ENCODE results near the gene REXO4.
"Not testable (repeated sequence)": the region's sequence is repeated elsewhere in the genome, so short reads cannot be mapped to it uniquely, and the experiment has no call there.

REXO4 gene

GRCh38 chr9:133385452-133385851, 32.4 kb downstream of the REXO4 start:
- DNase-seq: no peak

GRCh38 chr9:133384736-133385321, 33.0 kb downstream of the REXO4 start:
- no peak for DNase-seq

- no peak for DNase-seq
These were observed 34.4 kb downstream of the REXO4 start for GRCh38 chr9:133383438-133383837.

- no peak for DNase-seq
These were observed 35.2 kb downstream of the REXO4 start for GRCh38 chr9:133382507-133383141.

- no peak for DNase-seq
These were observed 37.1 kb downstream of the REXO4 start for GRCh38 chr9:133380734-133381133.

GRCh38 chr9:133379153-133380086, 38.4 kb downstream of the REXO4 start:
- no peak for DNase-seq

- no peak for DNase-seq
These were observed 39.3 kb downstream of the REXO4 start for GRCh38 chr9:133378408-133378962.

GRCh38 chr9:133377721-133378216, 40.0 kb downstream of the REXO4 start:
- DNase-seq: no peak

GRCh38 chr9:133377280-133377679, 40.5 kb downstream of the REXO4 start:
- not testable (repeated sequence) for DNase-seq

- peak; percentile 90 for DNase-seq
These were observed 41.8 kb downstream of the REXO4 start, which contains the start of the genes STKLD1 and SURF4 for GRCh38 chr9:133375724-133376654. Gene STKLD1 (plus strand): TSS chr9:133376366. CDS start chr9:133376474, 108 bp downstream. Gene SURF4 (minus strand): TSS chr9:133376060. CDS start chr9:133375969, 91 bp downstream.

GRCh38 chr9:133375116-133375723, 42.6 kb downstream of the REXO4 start:
- no peak for DNase-seq

- no peak for DNase-seq
These were observed 43.1 kb downstream of the REXO4 start for GRCh38 chr9:133374612-133375115.

GRCh38 chr9:133372144-133372543, 45.7 kb downstream of the REXO4 start:
- no peak for DNase-seq

GRCh38 chr9:133371261-133371711, 46.5 kb downstream of the REXO4 start:
- DNase-seq: peak; percentile 46

- DNase-seq: no peak
These were observed 47.1 kb downstream of the REXO4 start for GRCh38 chr9:133370685-133371084.

GRCh38 chr9:133369933-133370332, 47.9 kb downstream of the REXO4 start:
- DNase-seq: no peak

GRCh38 chr9:133369422-133369821, 48.4 kb downstream of the REXO4 start:
- DNase-seq: no peak

GRCh38 chr9:133368249-133368881, 49.4 kb downstream of the REXO4 start:
- DNase-seq: no peak

GRCh38 chr9:133367778-133368177, 50.0 kb downstream of the REXO4 start:
- no peak for DNase-seq

- DNase-seq: no peak
These were observed 50.6 kb downstream of the REXO4 start for GRCh38 chr9:133367221-133367620.

GRCh38 chr9:133366435-133366834, 51.4 kb downstream of the REXO4 start:
- DNase-seq: no peak
